ENCODE results near the gene FHIT.

FHIT gene

DNA sequence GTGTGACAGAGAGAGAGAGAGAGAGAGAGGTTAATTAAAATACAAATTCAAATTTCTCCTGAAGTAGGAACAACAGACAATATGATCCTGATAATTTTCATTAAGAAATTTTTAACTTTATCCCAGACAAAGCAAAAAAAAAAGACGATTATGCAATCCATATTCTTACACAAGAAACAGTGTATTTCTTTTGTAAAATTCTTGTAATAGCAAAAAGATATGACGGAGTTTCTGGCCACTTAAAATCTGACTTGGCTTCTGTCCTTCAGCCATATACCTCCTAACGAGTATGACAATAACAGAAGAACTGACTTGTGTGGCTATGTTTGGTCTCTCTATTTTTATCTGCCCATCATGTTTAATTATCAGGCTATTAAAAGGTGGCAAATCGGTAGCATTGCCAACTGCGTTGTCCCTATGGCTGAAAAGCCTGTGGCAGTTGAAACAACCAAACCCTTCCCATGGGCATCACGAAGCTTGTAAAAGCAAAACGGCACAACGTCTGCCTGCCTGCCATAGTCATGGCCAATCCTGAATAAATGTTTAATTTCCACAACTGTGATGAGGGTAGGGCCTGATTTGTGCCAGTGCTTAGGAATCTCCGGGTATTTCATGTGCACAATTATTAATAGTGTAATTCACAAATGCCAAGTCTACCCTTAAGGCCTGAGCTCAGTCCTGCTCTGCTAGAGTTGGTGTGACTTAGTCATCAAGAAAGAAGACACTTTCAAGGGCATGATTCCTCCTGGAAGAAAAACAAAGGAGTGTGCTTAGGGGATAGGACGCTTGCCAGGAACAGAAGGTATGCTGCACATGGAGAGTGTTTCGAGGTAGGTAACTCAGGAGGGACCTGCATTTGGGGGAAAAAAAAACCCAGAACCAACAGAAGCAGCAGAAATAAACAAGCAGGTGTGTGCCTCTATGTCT, 1090.2 kb downstream of the FHIT start:
- DNase-seq (ENCODE audit: low read depth) = no peak

DNA sequence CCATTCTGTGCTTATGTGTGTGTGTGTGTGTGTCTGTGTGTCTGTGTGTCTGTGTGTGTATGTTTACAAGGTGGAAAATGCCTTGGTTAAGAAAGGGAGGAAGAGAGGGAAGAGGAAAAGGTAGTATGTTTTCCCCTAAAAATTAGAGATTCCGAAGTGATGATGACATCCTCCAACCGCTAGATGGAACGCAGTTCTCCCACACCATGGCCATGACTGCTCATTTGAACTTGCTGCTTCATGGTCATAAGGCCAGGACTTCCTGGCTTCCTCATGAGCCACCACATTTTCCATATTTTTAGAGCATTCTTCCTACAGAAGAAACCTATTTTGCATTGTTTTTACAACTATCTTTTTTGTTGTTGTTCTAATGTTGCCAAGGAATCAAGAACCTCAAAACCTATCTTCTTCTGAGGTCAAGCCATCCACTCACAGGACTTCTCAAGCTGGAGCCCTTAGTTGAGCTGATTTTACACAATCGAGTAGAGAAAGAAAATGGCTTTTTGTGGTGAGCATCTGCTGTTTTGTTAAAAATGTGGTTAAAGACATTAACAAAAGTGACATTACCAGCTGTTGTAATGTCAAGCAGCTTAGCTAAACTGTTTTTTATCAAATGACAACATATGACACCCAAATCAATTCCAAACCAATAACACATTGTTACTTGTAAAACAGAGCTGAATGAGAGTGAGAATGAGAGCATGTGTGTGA, 1091.0 kb downstream of the FHIT start:
- DNase-seq (ENCODE audit: low read depth) = no peak

DNA sequence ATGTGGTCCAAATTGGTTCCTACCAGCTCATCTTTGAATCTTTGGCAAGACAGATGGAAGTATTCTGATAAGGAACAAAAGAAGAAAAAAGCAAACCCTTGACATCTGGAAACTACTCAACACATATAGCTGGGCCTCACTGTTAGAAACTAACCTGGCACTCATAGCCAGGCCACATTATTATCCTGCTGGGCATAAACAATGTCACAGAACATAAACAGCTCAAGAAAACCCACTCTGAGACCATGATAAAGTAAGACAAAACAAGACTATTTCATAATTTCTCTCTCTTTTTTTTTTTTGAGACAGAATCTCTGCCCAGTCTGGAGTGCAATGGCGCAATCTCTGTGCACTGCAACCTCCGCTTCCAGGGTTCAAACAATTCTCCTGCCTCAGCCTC, 1093.2 kb downstream of the FHIT start:
- DNase-seq (ENCODE audit: low read depth) = no peak

DNA sequence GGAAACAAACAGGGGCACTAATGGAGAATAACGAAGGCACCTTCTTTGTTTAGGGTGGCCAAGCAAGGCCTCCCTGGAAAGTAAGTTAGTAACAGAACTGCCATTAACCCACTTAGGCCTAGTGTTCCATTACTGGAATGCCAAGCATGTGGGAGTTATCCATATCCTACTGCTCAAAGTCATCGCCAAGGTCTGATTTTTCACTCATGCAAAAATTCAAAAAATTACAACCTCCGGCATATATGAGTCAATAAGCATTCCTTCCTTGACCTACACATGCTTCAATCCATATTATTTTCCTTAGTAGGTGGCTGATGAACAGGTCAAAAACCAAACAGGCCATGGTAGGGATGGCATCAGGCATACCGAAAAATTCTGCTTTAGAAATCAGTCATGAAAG, 1097.2 kb downstream of the FHIT start:
- DNase-seq (ENCODE audit: low read depth) = no peak

DNA sequence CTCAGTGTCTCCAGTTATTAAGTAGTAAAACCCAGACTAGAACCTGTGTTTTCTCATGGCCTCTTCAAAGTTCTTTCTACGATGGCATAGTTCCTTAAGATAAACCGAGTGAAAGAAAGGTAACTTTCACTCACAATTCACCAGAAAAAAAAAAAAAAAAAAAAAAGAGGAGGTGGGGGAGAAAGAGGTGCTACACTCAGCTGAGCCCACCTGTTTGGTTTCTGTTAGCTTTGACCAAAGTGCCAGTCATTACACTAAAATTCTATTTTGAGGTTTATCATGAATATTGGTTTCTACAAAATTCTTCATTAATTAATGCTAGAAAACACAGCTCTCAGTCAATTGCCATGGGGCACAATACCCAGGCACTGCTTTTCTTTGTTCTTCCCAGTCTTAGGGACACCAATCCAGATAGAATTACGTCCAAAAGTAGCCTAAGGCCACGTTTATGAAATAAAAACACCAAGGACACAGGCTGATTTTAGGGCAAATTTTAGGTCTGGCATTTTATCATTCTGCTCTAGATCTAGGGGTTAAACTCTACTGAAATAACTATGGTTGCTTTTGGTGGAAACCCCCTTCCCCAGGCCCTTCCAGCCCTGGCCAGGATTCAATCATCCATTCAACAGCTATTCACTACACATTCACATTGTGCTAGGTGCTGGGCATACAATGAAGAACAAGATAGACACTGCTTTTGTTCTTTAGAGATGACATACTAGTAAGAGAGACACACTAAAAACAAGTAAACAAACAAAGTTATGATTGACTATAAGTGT, 1097.8 kb downstream of the FHIT start:
- no peak for DNase-seq (ENCODE audit: low read depth)

DNA sequence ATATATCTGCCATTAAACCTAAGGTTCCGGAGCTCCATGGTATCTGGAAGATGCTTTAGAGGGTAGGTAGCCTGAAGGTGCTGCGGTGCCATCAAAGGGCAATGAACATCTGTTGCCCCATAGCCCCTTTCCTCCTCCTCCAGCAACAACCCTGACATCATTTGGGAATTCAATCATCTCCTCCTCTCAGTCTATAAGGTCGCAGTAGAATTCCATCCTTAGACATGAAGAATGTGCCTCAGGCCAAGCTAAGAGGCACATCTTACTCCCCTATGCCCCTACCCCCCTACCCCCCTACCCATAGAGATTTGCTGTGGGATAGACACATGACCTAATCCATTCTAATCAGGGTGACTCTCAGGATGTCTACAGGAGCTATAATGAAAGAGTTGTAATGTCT, 1101.8 kb downstream of the FHIT start:
- DNase-seq (ENCODE audit: low read depth) = no peak

DNA sequence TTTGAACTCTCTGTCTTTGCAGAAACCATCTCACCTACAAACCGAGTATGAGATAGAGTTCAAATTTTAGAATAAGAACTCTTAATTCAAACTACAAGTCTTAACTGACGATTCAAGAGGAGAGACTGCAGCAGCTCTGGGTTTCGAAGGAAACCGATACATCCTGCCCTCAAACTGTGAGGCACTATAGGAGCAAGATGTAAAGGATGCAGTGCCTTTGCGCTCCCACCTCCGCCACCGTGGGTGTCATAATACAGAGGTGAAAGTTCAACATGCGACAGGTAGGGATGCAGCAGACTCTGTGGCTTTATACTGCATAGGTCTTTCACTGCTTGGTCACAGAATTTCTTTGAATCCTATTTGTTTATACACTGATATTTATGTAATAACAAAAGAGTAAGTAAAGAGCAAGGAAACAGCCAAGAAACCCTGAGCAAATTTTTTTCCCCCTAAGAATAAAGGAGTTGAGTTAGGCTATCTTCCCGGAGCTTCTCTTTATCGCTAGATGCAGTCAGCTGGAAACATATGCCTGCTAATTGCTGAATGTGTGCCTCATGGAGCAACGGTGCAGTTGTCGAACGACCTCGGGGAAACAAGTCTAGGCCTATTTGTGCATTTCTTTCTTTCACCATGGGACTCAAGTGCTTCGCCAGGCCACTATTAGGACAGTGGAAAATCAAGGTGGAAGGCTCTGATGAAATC, 1103.9 kb downstream of the FHIT start:
- no peak for DNase-seq (ENCODE audit: low read depth)

DNA sequence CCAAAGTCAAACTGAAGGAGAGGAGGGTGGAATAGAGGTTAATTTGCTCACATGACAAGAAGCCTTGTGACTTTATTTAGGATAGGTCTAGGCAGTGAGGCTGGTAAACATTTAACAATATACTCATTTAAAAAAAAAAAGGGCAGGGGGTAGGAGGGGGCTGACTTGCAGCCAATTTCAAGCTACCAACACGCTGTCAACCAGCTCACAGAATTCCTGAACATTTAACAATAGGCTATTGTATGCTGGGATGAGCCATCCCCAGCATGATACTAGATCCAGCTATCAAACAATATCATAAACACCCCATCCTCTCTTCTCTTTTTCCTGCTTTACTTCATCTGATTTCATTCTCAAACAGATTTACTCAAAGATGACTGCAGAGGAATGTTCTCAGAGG, 1105.1 kb downstream of the FHIT start:
- DNase-seq (ENCODE audit: low read depth) = no peak

DNA sequence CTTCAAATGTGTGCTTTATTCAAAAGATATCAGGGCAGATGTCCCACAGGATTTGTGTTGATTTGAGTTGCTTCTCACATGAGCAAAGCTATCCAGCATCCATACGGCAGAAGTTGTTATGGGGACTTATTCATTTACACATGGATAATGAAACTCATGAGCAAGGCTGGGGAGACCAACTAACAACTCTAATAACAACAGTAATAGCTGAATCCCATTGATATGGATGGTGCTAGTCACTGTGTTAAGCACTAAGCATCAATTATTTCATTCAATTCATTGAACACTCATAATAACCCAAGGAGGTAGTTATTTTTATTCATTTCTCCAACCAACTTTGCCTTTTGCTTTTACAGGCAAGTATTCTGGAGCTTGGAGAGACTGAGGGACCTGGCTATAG, 1107.2 kb downstream of the FHIT start:
- no peak for DNase-seq (ENCODE audit: low read depth)

DNA sequence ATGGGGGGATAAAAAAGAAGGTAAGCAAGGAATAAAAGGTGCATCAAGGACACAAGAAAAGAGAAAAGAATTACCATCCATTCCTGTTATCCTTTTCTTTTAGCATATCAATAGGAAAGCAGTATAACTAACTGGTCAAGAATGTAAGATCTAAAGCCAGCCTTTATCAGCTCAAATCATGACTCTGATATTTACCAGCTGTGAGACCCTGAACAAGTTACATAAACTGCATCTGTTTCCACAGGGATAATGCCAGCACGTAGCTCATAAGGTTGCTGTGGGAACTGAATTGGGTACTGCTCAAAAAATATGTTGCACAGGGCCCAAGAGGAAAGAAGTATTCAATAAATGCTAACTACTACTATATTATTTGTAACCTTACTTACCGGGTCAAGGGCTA, 1109.2 kb downstream of the FHIT start:
- no peak for DNase-seq (ENCODE audit: low read depth)

DNA sequence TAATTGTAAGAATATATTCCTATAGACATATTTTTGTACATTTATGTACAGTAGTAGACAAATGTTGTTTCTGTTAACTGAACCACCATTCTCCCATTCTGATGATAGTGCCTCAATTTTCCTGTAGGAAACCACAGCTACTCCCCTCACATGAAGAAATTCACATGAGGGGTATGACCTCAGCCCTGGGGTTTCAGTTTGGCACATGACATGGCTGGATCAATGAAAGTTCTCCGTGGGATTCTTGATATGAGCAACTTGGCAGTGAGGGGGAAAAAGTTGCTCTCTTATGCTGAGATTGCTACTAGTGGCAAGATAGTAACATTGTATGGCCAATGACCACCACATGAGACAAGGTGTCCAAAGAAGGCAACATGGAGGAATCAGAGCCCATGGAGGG, 1111.1 kb downstream of the FHIT start:
- no peak for DNase-seq (ENCODE audit: low read depth)

DNA sequence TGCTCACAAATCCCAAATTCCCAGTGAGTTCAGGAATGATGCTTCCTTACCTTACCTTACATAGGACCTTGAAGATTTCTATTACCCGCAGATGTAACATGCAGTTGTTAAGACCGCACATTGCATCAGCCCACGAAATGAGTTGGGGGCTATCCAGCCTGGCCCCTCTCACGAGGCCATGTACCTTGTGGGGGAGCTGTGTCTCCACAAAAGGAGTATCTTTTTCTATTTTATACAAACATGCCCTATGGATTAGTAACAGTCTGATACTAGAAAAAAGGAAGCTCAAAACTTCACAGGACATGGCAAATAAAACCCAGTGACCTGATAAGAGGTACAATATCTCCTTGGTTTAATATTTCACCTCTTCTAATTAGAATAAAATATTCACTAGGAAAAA, 1114.7 kb downstream of the FHIT start:
- DNase-seq (ENCODE audit: low read depth) = no peak

DNA sequence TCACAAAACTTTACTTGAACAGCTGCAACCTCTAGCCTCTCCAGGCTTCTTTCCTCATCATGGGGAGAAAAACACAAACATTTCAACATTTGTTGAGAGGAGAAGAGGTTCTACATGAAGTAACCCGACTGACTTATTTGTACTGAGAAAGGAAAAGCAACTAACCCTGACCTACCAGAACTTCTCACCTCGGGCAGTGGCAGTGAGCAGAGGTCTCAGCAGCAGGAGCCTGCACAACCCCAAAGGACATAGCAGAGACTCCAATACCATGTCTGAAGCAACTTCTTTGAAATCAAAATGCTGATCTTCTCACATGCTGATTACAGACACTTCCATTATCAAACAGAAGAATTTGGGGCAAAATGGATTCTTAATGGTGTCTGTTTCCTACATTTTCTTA, 1115.8 kb downstream of the FHIT start:
- no peak for DNase-seq (ENCODE audit: low read depth)

DNA sequence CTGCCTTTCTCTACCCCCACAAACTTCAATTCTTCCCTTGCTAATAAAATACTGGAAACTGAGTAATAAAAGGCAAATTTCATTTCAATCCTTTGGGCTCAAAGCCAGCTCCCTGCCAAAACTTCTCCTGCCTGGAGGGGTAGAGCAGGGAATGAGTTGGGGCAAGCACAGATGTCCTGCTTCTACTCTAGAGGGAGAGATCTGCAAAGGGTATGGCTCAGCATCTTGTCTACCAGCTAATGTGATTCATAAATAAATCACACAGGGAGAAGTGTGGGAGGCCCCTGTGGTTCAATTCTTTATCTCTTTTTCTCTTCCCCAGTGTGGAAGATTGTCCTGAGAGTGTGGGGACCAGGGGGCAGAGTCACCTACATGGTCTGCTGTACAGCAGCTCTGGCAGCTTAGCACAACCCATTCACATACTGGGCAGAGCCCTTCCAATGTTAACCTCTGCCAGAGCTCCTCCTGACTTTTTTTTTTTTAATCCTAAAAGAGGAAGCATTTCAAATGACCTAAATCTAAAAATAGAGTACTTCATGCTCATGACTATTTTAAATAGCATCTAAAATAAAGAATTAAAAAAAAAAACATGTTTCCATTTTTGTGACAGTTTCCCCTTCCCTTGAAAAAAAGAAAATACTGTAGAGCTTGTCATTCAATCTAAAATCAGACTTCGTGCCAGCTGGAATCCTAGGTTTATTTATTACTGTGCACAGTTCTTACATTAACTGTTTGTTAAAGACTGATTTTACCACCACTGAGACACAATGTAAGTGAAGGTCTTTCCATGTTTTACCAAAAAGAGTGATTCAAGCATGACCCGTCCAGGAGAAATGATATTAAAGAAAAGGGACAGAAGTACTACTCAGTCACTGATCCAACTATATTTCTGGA, 1117.7 kb downstream of the FHIT start:
- no peak for DNase-seq (ENCODE audit: low read depth)

DNA sequence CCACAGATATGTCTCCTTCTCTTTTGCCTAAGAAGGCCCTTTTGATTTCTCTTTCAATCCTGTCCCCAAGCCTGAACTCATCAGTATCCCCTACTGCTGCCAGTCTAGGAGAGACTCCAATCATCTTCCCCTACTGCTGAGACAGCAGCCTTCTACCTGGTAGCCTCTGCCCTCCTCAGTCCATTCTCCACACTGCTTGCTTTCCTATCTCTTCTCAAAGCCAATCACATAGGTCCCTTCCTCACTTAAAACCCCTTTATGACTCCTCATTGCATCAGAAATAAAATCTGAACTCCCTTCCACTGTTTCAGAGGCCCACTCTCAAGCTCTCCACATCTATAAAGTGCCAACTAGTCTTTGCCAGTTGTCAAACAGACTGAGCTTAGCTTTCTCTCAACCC, 1119.6 kb downstream of the FHIT start:
- no peak for DNase-seq (ENCODE audit: low read depth)

DNA sequence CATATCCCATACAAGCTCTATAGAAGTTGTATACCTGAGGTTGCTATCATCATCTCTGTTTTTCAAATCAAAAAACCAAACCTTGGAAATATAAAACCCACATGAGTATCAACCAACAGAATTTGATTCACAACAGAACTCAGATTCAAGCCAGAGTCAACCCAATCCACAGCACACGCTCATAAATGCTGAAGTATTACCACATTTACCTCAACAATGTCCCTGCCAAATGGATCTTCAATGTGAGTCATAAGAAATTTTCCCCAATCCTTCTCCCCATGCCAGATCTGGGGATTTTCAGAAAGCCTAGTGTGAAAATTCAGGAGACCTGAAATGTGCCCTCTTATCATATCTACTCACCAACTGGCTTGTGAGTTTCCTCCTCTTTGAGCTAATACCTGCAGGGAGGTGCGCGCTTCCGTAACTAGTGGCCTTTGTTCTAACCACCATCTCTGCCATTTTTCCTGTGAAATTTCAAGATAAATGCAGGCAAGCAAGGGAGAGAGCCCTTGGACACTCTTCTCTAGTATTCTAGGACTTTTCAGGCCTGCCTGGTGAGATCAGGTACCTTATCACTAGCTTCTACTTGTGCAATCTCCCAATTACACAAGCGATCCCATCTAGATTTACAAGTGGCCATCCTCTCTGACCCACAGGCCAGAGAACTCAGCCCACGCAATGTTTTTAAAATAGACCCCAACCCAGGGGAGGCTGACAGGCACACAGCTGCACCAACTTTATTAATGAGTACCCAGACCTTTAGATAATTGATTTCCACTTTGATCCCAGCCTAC, 1124.5 kb downstream of the FHIT start:
- no peak for DNase-seq (ENCODE audit: low read depth)

DNA sequence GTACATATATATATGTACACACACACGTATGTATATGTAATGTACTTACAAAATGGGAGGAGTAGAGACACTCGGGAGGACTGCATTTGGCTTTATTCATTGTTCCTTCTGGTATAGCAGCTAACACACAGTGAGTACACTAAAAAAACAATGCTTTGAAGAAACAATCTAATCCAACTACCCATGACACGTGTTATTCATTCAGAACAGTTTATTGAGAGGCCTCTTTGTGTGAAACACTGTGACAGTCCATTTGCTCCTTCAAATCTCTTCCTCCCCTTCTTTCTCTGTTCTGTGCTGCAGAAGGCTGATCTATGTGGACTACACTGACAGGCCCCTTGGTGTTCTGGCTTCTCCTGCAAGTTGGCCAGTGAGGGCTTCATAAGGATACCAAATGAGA, 1125.6 kb downstream of the FHIT start:
- DNase-seq (ENCODE audit: low read depth) = no peak

DNA sequence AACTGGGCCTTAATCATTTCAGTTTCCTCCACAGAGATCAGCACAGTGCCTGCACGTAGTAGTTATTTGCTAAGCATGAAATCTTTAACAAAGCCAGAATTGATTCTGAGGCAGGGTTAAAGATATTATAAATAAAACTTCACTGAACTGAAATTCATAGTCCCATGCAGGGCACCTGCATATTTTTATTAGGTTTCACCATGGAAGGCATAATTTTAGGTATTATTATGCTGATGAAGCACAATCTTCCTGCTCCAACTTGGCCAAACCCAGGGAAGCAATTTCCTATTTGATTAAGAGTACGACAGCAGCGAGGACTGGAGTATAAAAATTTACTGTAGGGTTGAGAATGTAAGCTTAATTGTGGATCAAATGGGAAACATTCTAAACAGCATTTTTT, 1131.0 kb downstream of the FHIT start:
- DNase-seq (ENCODE audit: low read depth) = no peak

DNA sequence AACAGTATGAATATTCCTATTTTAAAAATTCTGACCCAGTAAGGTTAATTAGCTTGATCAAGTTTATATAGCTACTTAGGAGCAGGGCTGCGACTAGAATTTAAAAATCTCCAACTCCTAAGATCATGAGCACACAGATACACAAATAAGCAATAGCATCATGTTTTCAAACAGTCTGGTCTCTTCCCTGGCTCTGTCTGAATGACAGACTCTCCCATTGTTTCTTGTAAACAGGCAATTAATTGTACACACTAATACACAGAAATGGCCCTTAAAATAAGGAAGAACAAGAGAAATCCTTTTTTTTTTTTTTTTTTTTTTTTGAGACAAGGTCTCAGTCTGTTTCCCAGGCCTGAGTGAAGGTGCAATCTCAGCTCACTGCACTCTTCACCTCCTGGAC, 1137.1 kb downstream of the FHIT start:
- DNase-seq (ENCODE audit: low read depth) = no peak

DNA sequence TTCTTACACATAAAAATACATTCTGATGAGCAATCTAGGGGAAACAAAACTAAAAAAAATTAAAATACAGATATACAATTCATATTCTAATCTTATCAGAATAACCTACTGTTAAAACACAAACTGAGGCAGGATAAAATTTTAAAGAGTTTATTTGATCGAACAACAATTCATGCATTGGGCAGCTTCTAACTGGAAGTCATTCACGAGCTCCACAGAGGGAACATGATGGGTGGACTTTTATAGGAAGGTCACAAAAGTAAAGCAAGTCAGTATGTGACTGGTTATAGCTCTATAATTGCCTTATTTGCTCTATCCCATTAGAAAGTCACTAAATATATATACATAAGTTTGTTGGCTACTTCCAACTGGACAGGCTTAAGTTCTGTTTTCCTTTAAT, 1144.0 kb downstream of the FHIT start:
- no peak for DNase-seq (ENCODE audit: low read depth)

Data from amniotic epithelial cell (primary cell).